ENCODE measurements around the gene ARPC1A.

ARPC1A gene

DNA sequence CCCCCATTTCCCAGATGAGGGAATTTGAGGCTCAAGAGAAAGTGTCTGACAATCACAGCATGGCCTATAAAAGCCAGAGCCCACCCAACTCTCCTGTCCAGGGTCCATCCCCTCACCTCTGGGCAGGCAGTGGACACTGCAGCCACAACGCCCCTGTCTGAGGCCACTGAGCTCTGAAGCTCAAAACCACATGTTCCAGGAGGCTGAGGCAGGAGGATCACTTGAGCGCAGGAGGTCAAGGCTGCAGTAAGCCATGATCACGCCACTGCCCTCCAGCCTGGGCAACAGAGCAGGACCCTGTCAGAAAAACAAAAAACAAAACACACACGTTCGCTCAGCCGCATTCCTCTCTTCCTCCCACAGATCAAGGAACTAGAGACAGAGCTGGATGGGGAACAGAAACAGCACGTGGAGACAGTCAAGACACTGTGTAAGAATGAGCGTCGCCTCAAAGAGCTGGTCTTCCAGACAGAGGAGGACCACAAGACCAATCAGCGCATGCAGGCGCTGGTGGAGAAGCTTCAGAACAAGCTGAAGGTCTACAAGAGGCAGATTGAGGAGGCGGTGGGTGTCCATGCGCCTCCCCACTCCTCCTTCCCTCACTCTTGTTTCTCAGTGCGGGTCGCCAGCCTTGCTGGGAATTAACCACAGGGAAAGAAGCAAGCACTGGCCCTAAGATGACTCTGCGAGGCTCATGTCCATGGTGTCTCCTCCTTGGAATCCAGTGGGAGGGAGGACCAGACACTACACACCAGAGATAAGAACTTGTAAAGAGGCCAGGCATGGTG, 20.0 kb upstream of the ARPC1A start:
- Histone ChIP-seq H3K4me3 (replicated peaks; ENCODE audit: low read depth, low read length) (no peak overlapping the region), H3K27me3 (replicated peaks; ENCODE audit: control insufficient read depth, insufficient read depth, low read length) (no peaks in the 10 kb centered on the region), H3K36me3 (ENCODE audit: control insufficient read depth, insufficient read depth, low read length) (no peaks in the 10 kb centered on the region)
- TF ChIP-seq, protein P1, sequence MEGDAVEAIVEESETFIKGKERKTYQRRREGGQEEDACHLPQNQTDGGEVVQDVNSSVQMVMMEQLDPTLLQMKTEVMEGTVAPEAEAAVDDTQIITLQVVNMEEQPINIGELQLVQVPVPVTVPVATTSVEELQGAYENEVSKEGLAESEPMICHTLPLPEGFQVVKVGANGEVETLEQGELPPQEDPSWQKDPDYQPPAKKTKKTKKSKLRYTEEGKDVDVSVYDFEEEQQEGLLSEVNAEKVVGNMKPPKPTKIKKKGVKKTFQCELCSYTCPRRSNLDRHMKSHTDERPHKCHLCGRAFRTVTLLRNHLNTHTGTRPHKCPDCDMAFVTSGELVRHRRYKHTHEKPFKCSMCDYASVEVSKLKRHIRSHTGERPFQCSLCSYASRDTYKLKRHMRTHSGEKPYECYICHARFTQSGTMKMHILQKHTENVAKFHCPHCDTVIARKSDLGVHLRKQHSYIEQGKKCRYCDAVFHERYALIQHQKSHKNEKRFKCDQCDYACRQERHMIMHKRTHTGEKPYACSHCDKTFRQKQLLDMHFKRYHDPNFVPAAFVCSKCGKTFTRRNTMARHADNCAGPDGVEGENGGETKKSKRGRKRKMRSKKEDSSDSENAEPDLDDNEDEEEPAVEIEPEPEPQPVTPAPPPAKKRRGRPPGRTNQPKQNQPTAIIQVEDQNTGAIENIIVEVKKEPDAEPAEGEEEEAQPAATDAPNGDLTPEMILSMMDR (IDR thresholded peaks at IDR 0.05; ENCODE audit: insufficient read depth, low read length, poor library complexity, severe bottlenecking): no peak
- no peak for DNase-seq (ENCODE audit: extremely low read depth, insufficient read length)

- DNase-seq (ENCODE audit: extremely low read depth, insufficient read length): no peak
- Histone ChIP-seq H3K27me3 (replicated peaks; ENCODE audit: control insufficient read depth, insufficient read depth, low read length) (no peaks in the 10 kb centered on the region), H3K36me3 (ENCODE audit: control insufficient read depth, insufficient read depth, low read length) (no peaks in the 10 kb centered on the region), H3K4me3 (replicated peaks; ENCODE audit: low read depth, low read length) (no peak overlapping the region)
- TF ChIP-seq, protein P1 (IDR thresholded peaks at IDR 0.05; ENCODE audit: insufficient read depth, low read length, poor library complexity, severe bottlenecking): no peak
These were observed 17.1 kb upstream of the ARPC1A start for GRCh38 chr7:99308461-99309074.

GRCh38 chr7:99309111-99309510, 16.6 kb upstream of the ARPC1A start:
- no peak for DNase-seq (ENCODE audit: extremely low read depth, insufficient read length)
- Histone ChIP-seq H3K4me3 (replicated peaks; ENCODE audit: low read depth, low read length) (no peak overlapping the region), H3K36me3 (ENCODE audit: control insufficient read depth, insufficient read depth, low read length) (no peaks in the 10 kb centered on the region), H3K27me3 (replicated peaks; ENCODE audit: control insufficient read depth, insufficient read depth, low read length) (no peaks in the 10 kb centered on the region)
- TF ChIP-seq, protein P1 (IDR thresholded peaks at IDR 0.05; ENCODE audit: insufficient read depth, low read length, poor library complexity, severe bottlenecking): no peak

- no peaks in the 10 kb centered on the region for H3K27me3 ChIP-seq (replicated peaks; ENCODE audit: control insufficient read depth, insufficient read depth, low read length)
- no peak overlapping the region for H3K4me3 ChIP-seq (replicated peaks; ENCODE audit: low read depth, low read length)
- no peaks in the 10 kb centered on the region for H3K36me3 ChIP-seq (ENCODE audit: control insufficient read depth, insufficient read depth, low read length)
- no peak for DNase-seq (ENCODE audit: extremely low read depth, insufficient read length)
- TF ChIP-seq, protein P1 (IDR thresholded peaks at IDR 0.05; ENCODE audit: insufficient read depth, low read length, poor library complexity, severe bottlenecking): no peak
These were observed 15.7 kb upstream of the ARPC1A start for GRCh38 chr7:99310004-99310403.

DNA sequence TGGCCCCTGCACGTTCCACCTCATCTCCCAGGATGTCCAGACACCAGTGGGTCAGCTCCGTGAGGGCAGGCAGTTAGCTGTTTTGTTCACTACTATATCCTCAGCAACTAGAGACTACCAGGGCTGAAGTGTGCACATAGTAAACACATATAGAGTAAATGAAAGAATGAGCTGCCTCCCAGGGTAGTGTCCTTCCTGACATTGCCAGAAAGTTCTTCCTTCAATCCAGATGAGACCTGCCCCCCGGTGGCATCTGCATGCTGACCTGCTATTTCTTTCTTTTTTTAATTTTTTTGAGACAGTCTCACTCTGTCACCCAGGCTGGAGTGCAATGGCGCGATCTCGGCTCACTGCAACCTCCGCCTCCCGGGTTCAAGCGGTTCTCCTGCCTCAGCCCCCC, 14.0 kb upstream of the ARPC1A start:
- Histone ChIP-seq H3K4me3 (replicated peaks; ENCODE audit: low read depth, low read length) (no peak overlapping the region), H3K36me3 (ENCODE audit: control insufficient read depth, insufficient read depth, low read length) (no peaks in the 10 kb centered on the region), H3K27me3 (replicated peaks; ENCODE audit: control insufficient read depth, insufficient read depth, low read length) (no peaks in the 10 kb centered on the region)
- DNase-seq (ENCODE audit: extremely low read depth, insufficient read length): no peak
- TF ChIP-seq, protein P1 (IDR thresholded peaks at IDR 0.05; ENCODE audit: insufficient read depth, low read length, poor library complexity, severe bottlenecking): no peak
